ENCODE results near the gene CYB561D2. TPM values are rescaled to one million over a fixed set of nuclear protein-coding genes. Genes with fewer than 3 reads are reported as not detected.

Gene CYB561D2
- total RNA-seq, 1 experiment from 2014 or later, result 16.8 TPM

DNA sequence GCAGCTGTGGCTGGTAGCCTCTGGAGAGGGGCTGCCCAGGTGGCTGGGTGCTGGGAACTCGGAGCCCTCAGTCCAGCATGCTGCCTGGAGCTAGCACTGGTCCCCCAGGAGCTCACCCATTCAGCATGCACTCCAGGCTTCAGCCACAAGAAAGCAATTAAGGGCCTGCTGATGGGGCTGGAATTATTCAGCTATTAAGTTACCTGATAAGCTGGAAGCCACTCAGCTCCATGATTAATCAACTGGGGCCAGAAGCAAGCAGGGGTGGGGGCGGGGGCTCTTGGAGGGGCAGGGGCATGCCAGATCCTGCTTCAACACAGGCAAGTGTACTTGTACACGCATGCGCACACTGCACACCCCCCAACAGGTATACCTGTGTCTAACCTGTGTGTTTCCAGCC lies 30.7 kb downstream of the CYB561D2 start:
- Histone ChIP-seq H3K18ac (ENCODE audit: insufficient read length, low read depth, low read length) (no peak overlapping the region), H2BK20ac (ENCODE audit: low read depth, low read length, poor library complexity, severe bottlenecking) (no peak overlapping the region), H3K56ac (ENCODE audit: insufficient read length, low read depth, low read length) (no peak overlapping the region), H2BK5ac (ENCODE audit: insufficient read length, low read length) (no peak overlapping the region), H4K5ac (ENCODE audit: insufficient read length, low read depth, low read length) (no peak overlapping the region), H3K4ac (ENCODE audit: low read depth, low read length) (no peak overlapping the region), H3K4me1 (ENCODE audit: insufficient read depth, low read length) (no peaks in the 10 kb centered on the region), H3K9me3 (ENCODE audit: control insufficient read depth, low read depth, low read length) (no peaks in the 10 kb centered on the region), H3K27me3 (ENCODE audit: insufficient read depth, low read length) (no peaks in the 10 kb centered on the region), H3K4me2 (ENCODE audit: insufficient read depth, insufficient read length, low read length) (no peak overlapping the region), H2BK15ac (ENCODE audit: low read depth, low read length) (no peak overlapping the region), H2BK12ac (ENCODE audit: insufficient read length, low read depth, low read length) (no peak overlapping the region), H3K9ac (ENCODE audit: extremely low read depth, insufficient read length, low read length) (no peak overlapping the region), H3K23me2 (ENCODE audit: insufficient read length, low read depth, low read length, poor library complexity, severe bottlenecking) (no peaks in the 10 kb centered on the region), H3K23ac (ENCODE audit: insufficient read length, low read depth, low read length) (no peak overlapping the region), H4K91ac (ENCODE audit: insufficient read length, low read depth, low read length) (no peak overlapping the region), H2BK120ac (ENCODE audit: low read depth, low read length, poor library complexity, severe bottlenecking) (no peak overlapping the region), H3K27ac (ENCODE audit: insufficient read length, low read depth, low read length) (no peak overlapping the region), H4K8ac (replicated peaks; ENCODE audit: insufficient read length, low read depth, low read length) (no peak overlapping the region), H3K14ac (ENCODE audit: insufficient read depth, low read length) (no peak overlapping the region), H3K79me1 (ENCODE audit: insufficient read depth, low read depth, low read length, poor library complexity, severe bottlenecking) (no peaks in the 10 kb centered on the region), H4K20me1 (ENCODE audit: control insufficient read depth, insufficient read depth, insufficient read length) (no peaks in the 10 kb centered on the region), H2AFZ (ENCODE audit: low read length) (no peak overlapping the region), H2AK5ac (ENCODE audit: insufficient read length, low read length) (no peak overlapping the region), H3K79me2 (ENCODE audit: insufficient read depth, low read length) (no peaks in the 10 kb centered on the region), H3T11ph (ENCODE audit: low read length) (no peak overlapping the region)
- H3K4me1 Mint-ChIP-seq, result peaks cover 6 to 17% of the 10 kb centered on the region in 2 experiments; a peak in 2 of 4 replicates
- no peak overlapping the region for H3K27ac Mint-ChIP-seq
- H3K9me3 Mint-ChIP-seq, result no peaks in the 10 kb centered on the region
- H3K4me3 Mint-ChIP-seq, result no peak overlapping the region
- no CpG with 5 or more reads among the region's 4 CpGs for WGBS (ENCODE audit: extremely low coverage, insufficient read length, low lambda C conversion rate)
- H3K36me3 Mint-ChIP-seq (ENCODE audit: insufficient read depth in 1 of 3, low read depth in 3 of 3), result peaks cover 0 to 4% (median 0%) of the 10 kb centered on the region in 3 experiments; a peak in 1 of 7 replicates
- peaks cover 5% of the 10 kb centered on the region for H3K27me3 Mint-ChIP-seq (ENCODE audit: low read depth)
- no peak for DNase-seq
- TF ChIP-seq, protein P1, sequence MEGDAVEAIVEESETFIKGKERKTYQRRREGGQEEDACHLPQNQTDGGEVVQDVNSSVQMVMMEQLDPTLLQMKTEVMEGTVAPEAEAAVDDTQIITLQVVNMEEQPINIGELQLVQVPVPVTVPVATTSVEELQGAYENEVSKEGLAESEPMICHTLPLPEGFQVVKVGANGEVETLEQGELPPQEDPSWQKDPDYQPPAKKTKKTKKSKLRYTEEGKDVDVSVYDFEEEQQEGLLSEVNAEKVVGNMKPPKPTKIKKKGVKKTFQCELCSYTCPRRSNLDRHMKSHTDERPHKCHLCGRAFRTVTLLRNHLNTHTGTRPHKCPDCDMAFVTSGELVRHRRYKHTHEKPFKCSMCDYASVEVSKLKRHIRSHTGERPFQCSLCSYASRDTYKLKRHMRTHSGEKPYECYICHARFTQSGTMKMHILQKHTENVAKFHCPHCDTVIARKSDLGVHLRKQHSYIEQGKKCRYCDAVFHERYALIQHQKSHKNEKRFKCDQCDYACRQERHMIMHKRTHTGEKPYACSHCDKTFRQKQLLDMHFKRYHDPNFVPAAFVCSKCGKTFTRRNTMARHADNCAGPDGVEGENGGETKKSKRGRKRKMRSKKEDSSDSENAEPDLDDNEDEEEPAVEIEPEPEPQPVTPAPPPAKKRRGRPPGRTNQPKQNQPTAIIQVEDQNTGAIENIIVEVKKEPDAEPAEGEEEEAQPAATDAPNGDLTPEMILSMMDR (conservative IDR thresholded peaks at IDR 0.05), result no peak

Data from H9 (cell line).